GM13976 (cell line): ENCODE measurements around the gene TRIO.

Experiments
- DNase-seq: peaks from one replicate; pipeline ENCODE4 v3.0.0; 2012; ENCODE audit warnings: low spot score
- in situ Hi-C: fragments of 300-500 bp; cut with MboI; formaldehyde crosslinking; loops from one replicate; pipeline ENCODE4 v1.12.0; 2022; ENCODE audit warnings: low sequenced_read_pairs, mixed read lengths, inconsistent platforms; ENCODE audit not compliant: unreplicated experiment
- TF ChIP-seq, protein P1 (sequence below): IDR thresholded peaks from 2 replicates; pipeline ENCODE4 v1.5.1; 2012; ENCODE audit warnings: borderline replicate concordance, mild to moderate bottlenecking; ENCODE audit not compliant: insufficient read depth; ENCODE audit errors: extremely low read depth, missing control alignments, control extremely low read depth

The TRIO gene

DNA sequence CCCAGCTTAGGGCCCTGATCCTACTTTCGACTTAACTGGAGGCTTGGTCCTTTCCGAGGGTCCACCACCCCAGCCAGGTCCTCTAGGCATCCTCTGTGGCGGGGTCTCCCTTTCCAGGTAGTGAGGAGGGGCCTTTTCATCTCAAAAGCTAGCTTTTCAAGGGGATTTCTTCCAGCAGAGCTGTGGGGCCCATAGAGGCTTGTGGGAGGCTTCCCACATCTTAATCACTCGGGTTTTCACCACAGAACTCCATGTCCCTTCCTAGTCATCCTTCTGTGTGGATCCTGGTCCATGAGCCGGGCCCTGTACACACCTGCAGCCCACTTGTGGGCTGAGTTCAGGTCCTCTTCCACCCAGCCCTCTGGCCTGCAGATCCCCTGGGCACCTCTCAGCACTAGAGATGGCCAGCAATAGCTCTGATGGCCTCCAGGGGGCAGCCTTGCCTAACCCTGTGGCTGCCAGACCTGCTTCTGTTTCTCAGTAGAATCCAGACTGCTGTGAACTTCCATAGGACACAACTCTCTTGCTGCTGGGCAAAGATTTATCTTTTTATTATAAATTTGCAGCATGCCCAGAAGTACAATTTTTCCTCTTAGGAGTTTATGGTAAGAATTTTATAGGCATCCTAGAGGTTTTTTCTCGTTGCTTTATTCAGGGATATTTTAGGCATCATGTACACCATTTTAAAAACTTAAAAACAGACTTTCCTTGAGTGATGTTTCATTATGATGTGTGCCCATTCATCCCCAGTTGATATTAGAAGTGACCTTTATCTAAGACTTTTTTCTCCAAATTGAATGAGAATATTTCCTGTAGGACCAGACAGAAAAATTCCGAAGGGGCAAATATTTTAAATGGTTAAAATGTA lies 208.9 kb downstream of the TRIO start:
- in situ Hi-C loops = loop anchor here (25.0 kb wide), 2 partner anchors 285 to 365 kb away; no protein-coding TSS in a partner anchor
- TF ChIP-seq, protein P1, sequence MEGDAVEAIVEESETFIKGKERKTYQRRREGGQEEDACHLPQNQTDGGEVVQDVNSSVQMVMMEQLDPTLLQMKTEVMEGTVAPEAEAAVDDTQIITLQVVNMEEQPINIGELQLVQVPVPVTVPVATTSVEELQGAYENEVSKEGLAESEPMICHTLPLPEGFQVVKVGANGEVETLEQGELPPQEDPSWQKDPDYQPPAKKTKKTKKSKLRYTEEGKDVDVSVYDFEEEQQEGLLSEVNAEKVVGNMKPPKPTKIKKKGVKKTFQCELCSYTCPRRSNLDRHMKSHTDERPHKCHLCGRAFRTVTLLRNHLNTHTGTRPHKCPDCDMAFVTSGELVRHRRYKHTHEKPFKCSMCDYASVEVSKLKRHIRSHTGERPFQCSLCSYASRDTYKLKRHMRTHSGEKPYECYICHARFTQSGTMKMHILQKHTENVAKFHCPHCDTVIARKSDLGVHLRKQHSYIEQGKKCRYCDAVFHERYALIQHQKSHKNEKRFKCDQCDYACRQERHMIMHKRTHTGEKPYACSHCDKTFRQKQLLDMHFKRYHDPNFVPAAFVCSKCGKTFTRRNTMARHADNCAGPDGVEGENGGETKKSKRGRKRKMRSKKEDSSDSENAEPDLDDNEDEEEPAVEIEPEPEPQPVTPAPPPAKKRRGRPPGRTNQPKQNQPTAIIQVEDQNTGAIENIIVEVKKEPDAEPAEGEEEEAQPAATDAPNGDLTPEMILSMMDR = peak; percentile 96
- peak; percentile 80 for DNase-seq

DNA sequence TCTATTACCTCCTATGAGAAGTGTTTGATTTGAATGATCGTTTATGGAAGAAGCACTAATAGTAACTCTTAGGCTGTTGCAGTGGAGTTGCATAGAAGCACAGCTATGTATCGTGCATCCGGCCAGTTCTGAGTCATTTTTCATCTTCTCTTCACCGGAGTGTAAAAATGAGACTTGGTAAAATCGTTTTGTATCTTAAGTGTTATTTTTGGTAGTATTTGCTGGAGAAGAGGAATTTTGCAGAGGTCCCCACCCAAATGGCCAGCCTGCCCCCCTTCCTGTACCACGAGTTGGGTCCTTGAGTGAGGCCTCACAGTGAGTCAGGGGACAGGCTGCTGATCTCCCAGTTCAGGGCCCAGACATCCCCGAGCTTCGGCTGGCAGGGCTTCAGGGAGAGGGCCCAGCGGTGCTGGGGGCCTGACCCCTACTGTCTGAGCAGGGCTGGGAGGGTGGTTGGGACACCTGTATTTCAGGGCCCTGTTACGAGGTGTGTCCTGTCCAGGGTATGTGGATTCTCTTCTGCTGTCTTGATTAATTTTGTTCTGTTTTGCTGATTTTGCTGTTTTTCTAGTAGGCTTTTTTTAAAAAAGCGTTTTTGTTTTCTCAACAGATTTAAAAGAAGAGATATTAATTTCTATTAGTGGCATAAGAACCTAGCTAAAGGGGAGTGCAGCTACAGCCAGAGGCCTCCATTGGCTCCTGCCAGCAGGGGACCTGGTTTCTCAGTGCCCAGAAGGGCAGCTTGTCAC lies 210.8 kb downstream of the TRIO start:
- DNase-seq = no peak
- in situ Hi-C loops = loop anchor here (25.0 kb wide), 2 partner anchors 283 to 367 kb away; no protein-coding TSS in a partner anchor
- TF ChIP-seq, protein P1 = no peak

DNA sequence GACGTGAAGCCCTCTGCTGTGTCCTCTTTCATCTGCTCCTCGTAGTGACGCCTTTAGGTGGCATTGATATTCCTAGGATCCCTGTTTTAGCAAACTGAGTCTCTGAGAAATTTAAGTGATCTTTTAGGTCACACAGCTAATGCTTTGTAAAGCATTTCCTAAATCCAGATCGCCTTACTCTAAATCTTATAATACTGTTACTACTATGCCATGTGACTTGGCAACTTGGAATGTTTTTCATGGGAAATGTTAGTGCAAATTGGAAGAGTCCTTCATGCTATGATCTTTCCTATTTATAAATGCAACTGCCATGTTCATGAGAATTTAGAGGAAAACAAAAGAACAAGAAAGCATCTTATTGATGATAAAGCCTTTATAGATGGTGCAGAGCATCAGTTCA lies 212.2 kb downstream of the TRIO start:
- DNase-seq = no peak
- TF ChIP-seq, protein P1 = no peak
- in situ Hi-C loops = loop anchor here (25.0 kb wide), 2 partner anchors 282 to 368 kb away; no protein-coding TSS in a partner anchor

DNA sequence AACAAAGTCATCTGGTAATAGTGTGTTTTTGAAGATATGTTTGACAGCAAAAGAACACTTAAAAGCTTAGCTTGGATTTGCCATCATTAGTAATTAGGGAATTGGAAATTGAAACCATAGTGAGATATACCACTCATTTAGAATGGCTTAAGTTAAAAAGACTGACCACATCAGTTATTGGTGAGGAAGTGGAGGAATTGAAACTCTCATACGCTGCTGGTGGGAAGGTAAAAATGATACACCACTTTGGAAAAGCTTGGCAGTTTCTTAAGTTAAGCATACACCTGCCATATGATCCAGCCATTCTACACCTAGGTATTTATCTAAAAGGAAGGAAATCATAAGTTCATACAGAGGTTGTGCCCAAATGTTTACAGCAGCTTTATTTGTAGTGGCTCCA lies 213.2 kb downstream of the TRIO start:
- DNase-seq = no peak
- TF ChIP-seq, protein P1 = no peak
- in situ Hi-C loops = loop anchor here (25.0 kb wide), 2 partner anchors 281 to 369 kb away; no protein-coding TSS in a partner anchor

DNA sequence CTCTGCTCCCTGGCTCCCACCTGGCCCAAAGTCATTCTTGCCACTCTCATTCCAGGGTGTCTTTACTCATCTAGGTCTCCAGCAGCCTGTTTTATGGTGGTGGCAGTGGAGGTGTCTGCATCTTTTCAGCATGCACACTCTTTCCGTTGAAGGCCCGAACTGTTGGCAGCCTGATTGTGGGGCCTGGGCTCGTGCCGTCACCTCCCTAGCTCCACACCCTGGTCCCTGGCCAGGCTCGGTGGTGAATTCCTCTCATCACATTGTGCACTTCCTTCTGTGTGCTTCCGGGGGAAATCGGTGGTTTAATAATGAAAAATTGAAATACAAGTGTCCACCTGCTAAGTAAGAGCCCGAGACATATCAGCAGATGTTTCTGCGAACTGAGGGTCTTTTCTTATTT lies 214.3 kb downstream of the TRIO start:
- no peak for DNase-seq
- in situ Hi-C loops = loop anchor here (25.0 kb wide), 2 partner anchors 280 to 370 kb away; no protein-coding TSS in a partner anchor
- TF ChIP-seq, protein P1 = no peak

DNA sequence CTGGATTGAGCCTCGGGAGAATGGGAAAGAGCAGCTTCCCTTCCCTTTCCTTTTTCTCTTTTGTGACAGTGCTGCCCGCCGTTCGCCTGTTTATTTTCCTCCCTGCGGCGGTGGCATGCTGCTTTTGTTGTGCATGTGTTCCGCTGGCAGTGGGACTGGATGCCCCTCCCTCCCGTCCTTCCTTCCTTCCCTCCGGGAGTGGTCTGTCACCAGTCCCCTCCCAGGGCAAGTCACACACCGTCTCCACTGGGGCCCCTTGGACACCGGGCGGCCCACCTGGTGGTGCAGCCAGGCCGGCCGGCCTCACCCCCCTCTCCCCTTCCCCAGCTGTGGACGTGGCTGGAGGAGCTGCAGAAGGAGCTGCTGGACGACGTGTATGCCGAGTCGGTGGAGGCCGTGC lies 214.7 kb downstream of the TRIO start:
- TF ChIP-seq, protein P1 = no peak
- in situ Hi-C loops = loop anchor here (25.0 kb wide), 2 partner anchors 279 to 371 kb away; no protein-coding TSS in a partner anchor
- no peak for DNase-seq
